Transverse colon (tissue), 1 donor: ENCODE results near the gene SS18.

Experiments used
- EP300 ChIP-seq: sonication (generic); formaldehyde crosslinking; IDR thresholded peaks from one replicate; pipeline ENCODE4 v1.6.1; 2017; ENCODE audit warnings: antibody characterized with exemption, low read depth
- POLR2A ChIP-seq: fragments of 450-650 bp; IDR thresholded peaks from one replicate; pipeline ENCODE4 v1.6.1; 2016; ENCODE audit warnings: antibody characterized with exemption, mild to moderate bottlenecking, moderate library complexity

- TF ChIP-seq EP300 (no peak), POLR2A (no peak)
These were observed 108.3 kb downstream of the SS18 start for GRCh38 chr18:25982153-25982552.
